H1 (cell line): ENCODE results near the gene LRRC17. TPM values are rescaled to one million over a fixed set of nuclear protein-coding genes. Genes with fewer than 3 reads are reported as not detected.

Source experiments
- CEBPB ChIP-seq: IDR thresholded peaks from 2 replicates; pipeline ENCODE4 v1.6.1; 2012; ENCODE audit warnings: low read depth, low read length
- NRF1 ChIP-seq: IDR thresholded peaks from 2 replicates; pipeline ENCODE4 v1.6.1; 2011; ENCODE audit warnings: mild to moderate bottlenecking, low read depth, low read length, improper control_type of control experiment
- polyA plus RNA-seq, 7 experiments: library from polyadenylated mRNA; depleted of rRNA in 3 of 7; stranded (reverse) in 5 of 7; unstranded in 2 of 7; fragments of >200 nt in 5 of 7; fragments of 200-250 nt in 2 of 7; gene quantifications; 1 replicate in 5 of 7; 2 replicates in 1 of 7; 4 replicates in 1 of 7; pipeline versions ENCODE4 v1.2.1 to v1.2.3, GENCODE V29; 2011 to 2013; ENCODE audit warnings: missing spikeins in 2 of 7, mixed read lengths in 2 of 7
- total RNA-seq: library from RNA; stranded (reverse); fragmentation: NEBNext Ultra II Directional; extraction: Animal tissue kit (Norgen Biotek cat#: 25700); gene quantifications from 2 replicates; pipeline ENCODE4 v1.2.1, GENCODE V29; 2021

LRRC17 gene
- total and polyA plus RNA-seq, 2 of the 8 experiments (the other 6 are each of a cell fraction or from before 2014, with no cell fraction given), result 3.0 TPM

DNA sequence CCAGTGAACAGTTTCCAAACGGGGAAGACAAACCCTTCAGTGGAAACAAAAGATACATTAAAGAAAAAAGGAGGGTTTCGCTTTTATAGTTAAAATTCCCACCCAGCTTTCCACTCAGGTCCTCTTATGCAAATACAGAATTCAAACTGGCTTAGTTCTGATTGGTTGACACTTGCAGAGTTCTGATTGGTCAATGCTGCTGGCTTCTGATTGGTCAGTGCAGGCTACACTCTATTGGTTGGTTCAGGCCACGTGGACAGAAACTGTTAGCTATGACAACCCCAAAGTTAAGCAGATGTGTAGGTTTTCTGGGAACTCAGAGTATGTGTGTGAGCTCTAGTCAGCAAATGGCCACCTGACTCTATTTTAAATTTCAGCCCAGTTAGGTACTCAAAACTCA lies 81.8 kb downstream of the LRRC17 start (continued):
- TF ChIP-seq CEBPB, result no peak
- TF ChIP-seq NRF1, result no peak

Other genes starting within 250 kb of the LRRC17 start
- gene POLR2J2, start 241.3 kb upstream of the LRRC17 start, total RNA-seq, result 7.7 and 7.9 TPM in 2 replicates
- 1.8 and 2.1 TPM in 2 replicates for gene POLR2J2, start 241.3 kb upstream of the LRRC17 start, polyA plus RNA-seq (2011; rRNA removed)
- 6.6 TPM in 2 replicates for gene FAM185A, start 164.0 kb upstream of the LRRC17 start, total RNA-seq
- gene FAM185A, start 164.0 kb upstream of the LRRC17 start, polyA plus RNA-seq (2011; rRNA removed), result 5.2 and 7.4 TPM in 2 replicates
- 1.2 and 2.8 TPM in 2 replicates for gene FBXL13, start 161.8 kb downstream of the LRRC17 start, total RNA-seq
- gene FBXL13, start 161.8 kb downstream of the LRRC17 start, polyA plus RNA-seq (2011; rRNA removed), result 1.1 and 1.2 TPM in 2 replicates
- 43.4 and 44.3 TPM in 2 replicates for gene ARMC10, start 162.1 kb downstream of the LRRC17 start, total RNA-seq
- 12.1 and 16.4 TPM in 2 replicates for gene ARMC10, start 162.1 kb downstream of the LRRC17 start, polyA plus RNA-seq (2011; rRNA removed)
- 9.1 and 9.9 TPM in 2 replicates for gene NAPEPLD, start 236.1 kb downstream of the LRRC17 start, total RNA-seq
- gene NAPEPLD, start 236.1 kb downstream of the LRRC17 start, polyA plus RNA-seq (2011; rRNA removed), result 3.2 and 4.2 TPM in 2 replicates